GM12891 (cell line): ENCODE results near the gene SLC25A47.

Experiments used
- POLR2A ChIP-seq: IDR thresholded peaks from 2 replicates; pipeline ENCODE4 v1.6.1; 2011; ENCODE audit warnings: low read depth, low read length, control low read depth
- POLR2AphosphoS5 ChIP-seq: IDR thresholded peaks from 2 replicates; pipeline ENCODE4 v1.6.1; 2011; ENCODE audit warnings: low read depth, low read length, control low read depth
- TAF1 ChIP-seq: IDR thresholded peaks from 2 replicates; pipeline ENCODE4 v1.6.1; 2011; ENCODE audit warnings: low read depth, low read length, control low read depth

GRCh38 chr14:100359881-100360280, 36.7 kb downstream of the SLC25A47 start:
- TF ChIP-seq POLR2A (no peak), TAF1 (no peak), POLR2AphosphoS5 (no peak)
